CD4-positive, CD25-positive, alpha-beta regulatory T cell (primary cell): ENCODE data around the gene PLCB2. TPM values are rescaled to one million over a fixed set of nuclear protein-coding genes. Genes with fewer than 3 reads are reported as not detected.

Experiments used
- ATAC-seq, 2 donors: fragments of 150-1000 bp; cut with Tn5 transposase; one replicate each; pipeline ENCODE4 v1.10.0; 2021; ENCODE audit warnings: low read depth in 2 of 2, moderate number of reproducible peaks in 2 of 2, moderate library complexity in 1 of 2
- DNase-seq, 3 donors: peaks; one replicate each; pipeline versions ENCODE4 v3.0.0 to v3.0.0-alpha.2; 2012 to 2022; ENCODE audit warnings: mixed read lengths in 1 of 3
- H3K27ac ChIP-seq: one replicate; pipeline ENCODE4 v1.7.0; 2013; ENCODE audit warnings: mild to moderate bottlenecking, low read length; ENCODE audit not compliant: insufficient read depth, poor library complexity, severe bottlenecking
- H3K27me3 ChIP-seq: one replicate; pipeline ENCODE4 v1.7.0; 2013; ENCODE audit warnings: low read length; ENCODE audit not compliant: control insufficient read depth, insufficient read depth
- H3K36me3 ChIP-seq: one replicate; pipeline ENCODE4 v1.7.0; 2013; ENCODE audit warnings: mild to moderate bottlenecking, low read length, moderate library complexity; ENCODE audit not compliant: control insufficient read depth, insufficient read depth
- H3K4me1 ChIP-seq: 2 replicates; pipeline ENCODE4 v1.7.0; 2013; ENCODE audit warnings: mild to moderate bottlenecking, low read length; ENCODE audit not compliant: insufficient read depth, control insufficient read depth, poor library complexity, severe bottlenecking
- H3K4me3 ChIP-seq: one replicate; pipeline ENCODE4 v1.7.0; 2013; ENCODE audit warnings: low read depth, mild to moderate bottlenecking, low read length, moderate library complexity
- H3K9me3 ChIP-seq, 2 experiments: 1 replicate in 1 of 2; 2 replicates in 1 of 2; pipeline ENCODE4 v1.7.0; 2013; ENCODE audit warnings: low read length in 2 of 2, mild to moderate bottlenecking in 1 of 2, moderate library complexity in 1 of 2; ENCODE audit not compliant: control insufficient read depth in 2 of 2
- H3K27ac Mint-ChIP-seq, 3 donors: one replicate each; pipeline ENCODE4 v1.8.0; 2020 to 2022; ENCODE audit warnings: mild to moderate bottlenecking in 3 of 3, mixed read lengths in 3 of 3, moderate library complexity in 2 of 3
- H3K27me3 Mint-ChIP-seq: one replicate; pipeline ENCODE4 v1.8.0; 2022; ENCODE audit warnings: mild to moderate bottlenecking, mixed read lengths
- H3K36me3 Mint-ChIP-seq: one replicate; pipeline ENCODE4 v1.8.0; 2020; ENCODE audit warnings: mixed read lengths
- H3K4me1 Mint-ChIP-seq, 4 donors: one replicate each; pipeline ENCODE4 v1.8.0; 2020 to 2022; ENCODE audit warnings: mixed read lengths in 4 of 4, mild to moderate bottlenecking in 1 of 4
- H3K4me3 Mint-ChIP-seq, 4 donors: one replicate each; pipeline ENCODE4 v1.8.0; 2020 to 2022; ENCODE audit warnings: mild to moderate bottlenecking in 4 of 4, mixed read lengths in 4 of 4, moderate library complexity in 3 of 4
- H3K9me3 Mint-ChIP-seq, 7 donors: one replicate each; pipeline ENCODE4 v1.8.0; 2020 to 2022; ENCODE audit warnings: mixed read lengths in 7 of 7, mild to moderate bottlenecking in 3 of 7, moderate library complexity in 2 of 7
- polyA plus RNA-seq, 4 donors: library from polyadenylated mRNA; unstranded; fragments of 300-500 nt; fragmentation: Illumina TruSeq; gene quantifications; one replicate each; pipeline ENCODE4 v1.2.3, GENCODE V29; 2021
- total RNA-seq: library from RNA; stranded (reverse); gene quantifications from one replicate; pipeline ENCODE4 v1.2.3, GENCODE V29; 2022

PLCB2 gene
- total and polyA plus RNA-seq, 5 donors from 2014 or later, result 17.3 to 305 (median 21.3) TPM

DNA sequence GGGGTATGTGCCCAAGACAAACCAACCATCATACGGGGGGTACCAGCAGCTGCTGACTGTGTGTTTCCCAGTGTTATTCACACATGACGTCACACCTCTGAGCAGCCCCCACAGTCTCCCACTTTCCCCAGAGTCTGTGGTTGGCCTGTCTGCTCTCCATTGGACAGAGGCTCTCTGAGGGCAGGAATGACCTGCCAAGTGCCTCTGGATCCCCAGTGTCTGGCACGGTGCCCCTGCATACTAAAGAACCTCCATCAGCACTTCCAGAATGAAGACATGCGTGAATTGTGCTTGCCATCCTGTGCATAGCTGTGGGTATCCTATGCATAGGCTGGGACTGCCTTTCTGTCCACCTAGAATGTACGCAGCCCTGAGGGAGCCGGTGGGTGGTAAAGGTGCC lies 36.5 kb upstream of the PLCB2 start:
- no peak overlapping the region for H3K27ac Mint-ChIP-seq
- no peaks in the 10 kb centered on the region for H3K36me3 Mint-ChIP-seq
- Histone ChIP-seq H3K27me3 (no peaks in the 10 kb centered on the region), H3K4me1 (peaks cover 4% of the 10 kb centered on the region), H3K4me3 (no peak overlapping the region), H3K36me3 (no peaks in the 10 kb centered on the region), H3K27ac (no peak overlapping the region), H3K9me3 (no peaks in the 10 kb centered on the region)
- no peak for DNase-seq
- no peaks in the 10 kb centered on the region for H3K27me3 Mint-ChIP-seq
- H3K4me1 Mint-ChIP-seq, result peaks cover 0 to 5% (median 2%) of the 10 kb centered on the region in 4 donors
- H3K4me3 Mint-ChIP-seq, result no peak overlapping the region
- no peak for ATAC-seq
- no peaks in the 10 kb centered on the region for H3K9me3 Mint-ChIP-seq

DNA sequence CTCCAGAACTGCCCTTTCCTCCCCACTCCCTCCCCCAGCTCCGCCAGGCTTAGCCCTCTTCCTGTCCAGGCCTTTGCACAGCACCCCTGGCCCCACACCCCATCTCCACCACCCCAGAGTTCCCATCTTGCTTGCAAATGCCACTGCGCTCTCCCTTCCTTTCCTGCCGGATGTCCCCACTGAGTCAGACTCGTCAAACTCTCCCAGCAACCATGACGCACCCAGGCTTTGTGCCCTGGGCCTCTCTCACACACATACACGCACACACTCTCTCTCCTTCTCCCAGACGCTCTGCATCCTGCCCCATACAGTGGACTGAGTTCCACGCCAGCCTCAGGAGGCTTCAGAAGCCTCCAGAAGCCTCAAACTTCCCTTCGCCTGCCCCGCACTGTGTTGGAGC lies 35.8 kb upstream of the PLCB2 start:
- no peak overlapping the region for H3K4me3 ChIP-seq
- no peak overlapping the region for H3K27ac Mint-ChIP-seq
- no peak for DNase-seq

DNA sequence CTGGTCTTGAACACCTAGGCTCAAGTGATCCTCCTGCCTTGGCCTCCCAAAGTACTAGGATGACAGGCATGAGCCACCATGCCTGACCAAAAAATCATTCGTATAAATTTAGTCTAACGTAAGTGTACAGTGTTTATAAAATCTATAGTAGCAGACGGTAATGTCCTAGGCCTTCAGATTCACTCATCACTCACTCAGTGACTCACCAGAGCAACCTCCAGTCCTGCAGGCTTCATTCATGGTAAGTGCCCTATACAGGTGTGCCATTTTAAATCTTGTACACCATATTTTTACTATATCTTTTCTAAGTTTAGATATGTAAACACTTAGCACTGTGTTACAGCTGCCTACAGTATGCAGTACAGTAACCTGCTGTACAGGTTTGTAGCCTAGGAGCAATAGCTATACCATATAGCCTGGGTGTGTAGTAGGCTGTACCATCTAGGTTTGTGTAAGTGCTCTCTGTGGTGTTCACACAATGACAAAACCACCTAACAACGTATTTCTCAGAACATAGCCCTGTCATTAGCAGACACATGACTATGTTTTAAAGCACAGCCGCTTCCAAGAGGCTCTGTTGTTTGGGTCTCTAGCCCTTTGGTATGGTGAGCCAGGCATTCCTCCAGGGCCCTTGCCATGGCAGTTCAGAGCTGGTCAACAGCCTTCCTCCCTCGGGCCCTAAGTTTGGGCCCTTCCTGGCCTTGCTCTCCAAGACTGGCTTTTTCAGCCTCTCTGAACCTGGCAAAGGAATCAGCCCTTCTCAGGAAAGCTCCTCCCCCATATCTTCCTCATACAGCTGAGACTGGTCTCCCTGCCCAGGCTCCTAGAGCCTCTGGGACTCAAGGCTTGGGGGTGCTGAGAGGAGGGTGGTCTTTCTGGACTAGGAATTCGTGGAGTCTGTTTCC lies 34.9 kb upstream of the PLCB2 start:
- H3K4me1 ChIP-seq, result peaks cover 9% of the 10 kb centered on the region
- H3K4me1 Mint-ChIP-seq, result peaks cover 0 to 9% (median 6%) of the 10 kb centered on the region in 4 donors
- H3K27me3 ChIP-seq, result no peaks in the 10 kb centered on the region
- no peaks in the 10 kb centered on the region for H3K9me3 Mint-ChIP-seq
- ATAC-seq, result no peak
- H3K27me3 Mint-ChIP-seq, result peaks cover 5% of the 10 kb centered on the region
- no peaks in the 10 kb centered on the region for H3K36me3 ChIP-seq
- no peak for DNase-seq
- H3K36me3 Mint-ChIP-seq, result no peaks in the 10 kb centered on the region
- no peak overlapping the region for H3K27ac ChIP-seq
- no peaks in the 10 kb centered on the region for H3K9me3 ChIP-seq
- no peak overlapping the region for H3K27ac Mint-ChIP-seq
- no peak overlapping the region for H3K4me3 Mint-ChIP-seq
- no peak overlapping the region for H3K4me3 ChIP-seq

More for the DNA sequence above, 35.8 kb upstream of the PLCB2 start:
- H3K27ac ChIP-seq, result no peak overlapping the region
- H3K36me3 ChIP-seq, result no peaks in the 10 kb centered on the region
- H3K27me3 ChIP-seq, result no peaks in the 10 kb centered on the region
- ATAC-seq, result no peak
- H3K4me1 Mint-ChIP-seq, result peaks cover 0 to 5% (median 2%) of the 10 kb centered on the region in 4 donors
- H3K27me3 Mint-ChIP-seq, result no peaks in the 10 kb centered on the region
- H3K9me3 ChIP-seq, result no peaks in the 10 kb centered on the region
- peak overlapping the region in 1 of 4 donors; percentile 45 for H3K4me3 Mint-ChIP-seq
- H3K9me3 Mint-ChIP-seq, result no peaks in the 10 kb centered on the region
- no peaks in the 10 kb centered on the region for H3K36me3 Mint-ChIP-seq
- H3K4me1 ChIP-seq, result peaks cover 4% of the 10 kb centered on the region

DNA sequence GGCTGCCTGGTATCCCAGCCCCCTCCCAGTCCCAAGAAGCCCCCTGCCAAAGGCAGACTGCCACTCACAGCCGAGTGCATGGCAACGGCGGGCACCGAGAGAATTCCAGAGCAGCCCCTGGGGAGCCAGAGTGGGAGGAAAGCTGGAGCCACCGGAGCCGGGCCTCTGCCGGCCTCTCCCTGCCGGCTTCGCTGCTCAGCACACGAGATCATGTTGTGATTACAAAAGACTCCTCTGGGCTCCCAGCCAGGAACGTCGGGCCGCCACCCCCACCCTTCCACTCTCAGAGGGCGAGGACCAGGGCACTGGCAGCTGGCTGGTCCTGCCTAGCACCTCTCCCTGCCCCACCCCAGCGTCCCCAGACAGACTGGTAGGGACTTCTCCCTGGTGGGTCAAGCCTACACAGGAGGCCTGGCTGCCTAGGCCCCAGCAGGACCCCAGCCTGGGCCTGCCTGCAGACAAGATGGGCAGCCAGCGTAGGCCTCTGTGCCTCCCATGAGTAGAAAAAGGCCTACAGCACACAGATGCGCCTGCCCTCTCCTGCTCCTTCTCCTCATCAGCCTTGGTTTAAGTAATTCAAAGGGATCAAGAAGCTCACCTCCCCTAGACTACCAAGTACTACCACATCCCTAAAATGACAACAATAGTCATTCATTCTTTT lies 33.1 kb upstream of the PLCB2 start, which contains the start of gene CCDC9B:
TSS of gene CCDC9B (minus strand) at position 200 of the 661 bp plus-strand sequence. CDS start at position 80, 120 bp downstream.
- H3K27me3 Mint-ChIP-seq, result peaks cover 5% of the 10 kb centered on the region
- H3K36me3 Mint-ChIP-seq, result no peaks in the 10 kb centered on the region
- no peak within 1 kb of the TSS for H3K27ac Mint-ChIP-seq
- no peaks in the 10 kb centered on the region for H3K9me3 Mint-ChIP-seq
- ATAC-seq, result no peak
- H3K36me3 ChIP-seq, result no peaks in the 10 kb centered on the region
- H3K27ac ChIP-seq, result no peak within 1 kb of the TSS
- peaks cover 12% of the 10 kb centered on the region for H3K4me1 ChIP-seq
- H3K4me1 Mint-ChIP-seq, result peaks cover 0 to 9% (median 6%) of the 10 kb centered on the region in 4 donors
- no peaks in the 10 kb centered on the region for H3K27me3 ChIP-seq
- DNase-seq, result no peak
- H3K9me3 ChIP-seq, result no peaks in the 10 kb centered on the region
- no peak within 1 kb of the TSS for H3K4me3 ChIP-seq
- H3K4me3 Mint-ChIP-seq, result no peak within 1 kb of the TSS

DNA sequence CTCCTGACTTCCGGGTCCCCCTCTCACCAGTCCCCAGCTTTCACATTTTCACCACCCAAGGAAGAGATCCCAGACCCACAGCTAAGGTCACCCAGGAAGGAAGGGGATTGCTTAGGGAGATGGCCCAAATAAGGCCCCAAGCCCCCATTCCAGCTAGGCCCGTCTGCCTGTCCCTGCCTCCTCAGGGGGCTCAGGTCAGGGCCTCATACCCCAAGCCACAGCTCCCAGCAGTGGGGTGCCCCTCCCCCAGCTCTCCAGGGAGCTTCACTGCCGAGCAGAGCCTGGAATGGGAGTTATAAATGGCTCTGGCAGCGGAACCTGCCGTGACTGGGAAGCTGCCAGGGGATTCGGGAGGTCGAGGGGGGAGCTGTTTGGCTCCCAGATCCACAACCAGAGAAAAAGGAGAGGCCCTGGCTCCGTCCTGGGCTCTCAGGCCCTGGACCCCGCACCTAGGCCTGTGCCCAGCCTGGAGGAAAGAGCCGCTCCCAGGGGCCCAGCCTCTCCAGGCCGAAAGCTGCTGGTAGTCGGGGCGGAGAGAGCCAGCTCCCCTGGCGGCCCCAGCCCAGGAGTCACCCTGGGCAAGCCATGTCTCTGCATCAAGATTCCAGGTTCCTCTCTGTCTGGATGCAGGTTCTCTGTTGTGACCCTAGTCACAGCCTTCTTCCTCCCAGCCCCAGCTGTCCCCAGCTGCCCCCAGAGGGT lies 32.5 kb upstream of the PLCB2 start:
- H3K36me3 Mint-ChIP-seq, result no peaks in the 10 kb centered on the region

DNA sequence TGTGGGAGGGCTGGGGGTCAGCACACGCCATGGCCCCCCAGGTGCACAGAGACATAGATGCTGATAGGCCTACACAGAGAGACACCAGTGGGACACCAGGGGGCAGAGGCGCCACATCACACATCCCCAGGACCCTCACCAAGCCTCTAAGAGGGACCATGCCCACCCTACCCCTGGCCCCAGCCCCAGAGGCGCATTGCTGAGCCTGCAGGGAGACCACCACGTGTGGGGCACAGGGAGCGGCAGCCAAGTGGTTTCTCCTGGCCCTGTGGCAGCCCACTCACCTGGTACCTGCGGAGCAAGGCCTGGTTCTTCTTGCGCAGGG lies 31.8 kb upstream of the PLCB2 start:
- H3K4me1 Mint-ChIP-seq, result peaks cover 0 to 8% (median 6%) of the 10 kb centered on the region in 4 donors
- no peaks in the 10 kb centered on the region for H3K36me3 ChIP-seq
- H3K9me3 Mint-ChIP-seq, result no peaks in the 10 kb centered on the region
- H3K36me3 Mint-ChIP-seq, result no peaks in the 10 kb centered on the region
- H3K9me3 ChIP-seq, result no peaks in the 10 kb centered on the region
- peaks cover 5% of the 10 kb centered on the region for H3K27me3 Mint-ChIP-seq
- DNase-seq (no peak), ATAC-seq (no peak)
- no peak overlapping the region for H3K4me3 ChIP-seq
- no peak overlapping the region for H3K27ac Mint-ChIP-seq
- H3K27ac ChIP-seq, result no peak overlapping the region
- H3K4me3 Mint-ChIP-seq, result no peak overlapping the region
- H3K27me3 ChIP-seq, result no peaks in the 10 kb centered on the region
- H3K4me1 ChIP-seq, result peaks cover 9% of the 10 kb centered on the region

More for the DNA sequence above, 32.5 kb upstream of the PLCB2 start:
- peaks cover 12% of the 10 kb centered on the region for H3K4me1 ChIP-seq
- H3K27ac Mint-ChIP-seq, result no peak overlapping the region
- no peaks in the 10 kb centered on the region for H3K9me3 ChIP-seq
- H3K27ac ChIP-seq, result no peak overlapping the region
- H3K27me3 Mint-ChIP-seq, result peaks cover 5% of the 10 kb centered on the region
- no peaks in the 10 kb centered on the region for H3K36me3 ChIP-seq
- peaks cover 0 to 9% (median 6%) of the 10 kb centered on the region in 4 donors for H3K4me1 Mint-ChIP-seq
- DNase-seq (no peak), ATAC-seq (no peak)
- H3K4me3 Mint-ChIP-seq, result no peak overlapping the region
- H3K27me3 ChIP-seq, result no peaks in the 10 kb centered on the region
- H3K9me3 Mint-ChIP-seq, result no peaks in the 10 kb centered on the region
- no peak overlapping the region for H3K4me3 ChIP-seq

DNA sequence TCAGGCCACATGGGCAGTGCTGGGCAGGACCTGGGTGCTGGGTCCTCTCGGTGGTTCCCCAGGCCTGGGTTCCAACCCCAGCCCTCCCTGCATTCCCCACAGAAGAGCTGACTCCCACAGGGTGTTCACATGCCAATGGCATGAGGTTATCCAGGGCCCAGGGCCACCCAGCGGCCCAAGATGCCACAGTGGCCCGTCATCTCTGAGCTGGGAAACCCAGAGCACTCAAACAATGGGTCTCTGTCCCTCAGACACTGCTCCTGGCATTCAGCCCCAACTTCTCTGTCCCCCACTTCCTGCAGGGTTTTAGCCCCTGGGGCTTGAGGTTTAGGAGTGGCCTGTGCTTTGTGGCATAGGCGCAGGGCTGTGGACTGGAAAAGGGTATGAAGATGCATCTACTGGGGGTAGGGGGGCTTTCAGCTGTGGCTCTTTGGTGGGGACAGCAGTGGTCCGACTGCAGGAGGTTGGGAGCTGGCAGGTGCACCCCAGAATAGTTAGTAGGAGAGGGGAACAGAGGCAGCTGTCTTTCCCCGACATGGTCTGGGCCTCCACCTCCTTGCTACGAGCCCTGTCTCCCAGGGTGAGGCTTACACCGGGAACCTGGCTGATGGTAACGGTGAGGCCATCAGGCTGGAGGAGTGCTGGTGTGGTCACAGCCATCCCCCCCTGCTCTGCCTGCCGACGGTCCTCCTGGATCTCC lies 31.3 kb upstream of the PLCB2 start:
- no peak overlapping the region for H3K27ac Mint-ChIP-seq
- peaks cover 0 to 10% (median 5%) of the 10 kb centered on the region in 4 donors for H3K4me1 Mint-ChIP-seq
- ATAC-seq (no peak), DNase-seq (no peak)
- no peaks in the 10 kb centered on the region for H3K36me3 Mint-ChIP-seq
- H3K9me3 ChIP-seq, result no peaks in the 10 kb centered on the region
- no peak overlapping the region for H3K4me3 Mint-ChIP-seq
- H3K27me3 ChIP-seq, result no peaks in the 10 kb centered on the region
- H3K4me1 ChIP-seq, result peaks cover 7% of the 10 kb centered on the region
- no peaks in the 10 kb centered on the region for H3K36me3 ChIP-seq
- no peaks in the 10 kb centered on the region for H3K9me3 Mint-ChIP-seq
- no peak overlapping the region for H3K4me3 ChIP-seq
- H3K27me3 Mint-ChIP-seq, result peaks cover 5% of the 10 kb centered on the region
- H3K27ac ChIP-seq, result no peak overlapping the region
